H1 (cell line): ENCODE results near the gene ELOVL6. TPM values are rescaled to one million over a fixed set of nuclear protein-coding genes. Genes with fewer than 3 reads are reported as not detected.

ENCODE experiments used
- polyA plus RNA-seq, 7 experiments: library from polyadenylated mRNA; depleted of rRNA in 3 of 7; stranded (reverse) in 5 of 7; unstranded in 2 of 7; fragments of >200 nt in 5 of 7; fragments of 200-250 nt in 2 of 7; gene quantifications; 1 replicate in 5 of 7; 2 replicates in 1 of 7; 4 replicates in 1 of 7; pipeline versions ENCODE4 v1.2.1 to v1.2.3, GENCODE V29; 2011 to 2013; ENCODE audit warnings: missing spikeins in 2 of 7, mixed read lengths in 2 of 7
- total RNA-seq: library from RNA; stranded (reverse); fragmentation: NEBNext Ultra II Directional; extraction: Animal tissue kit (Norgen Biotek cat#: 25700); gene quantifications from 2 replicates; pipeline ENCODE4 v1.2.1, GENCODE V29; 2021
- TF ChIP-seq, protein P1 (sequence below): fragments of 300-600 bp; sonication (generic); IDR thresholded peaks from 2 replicates; pipeline ENCODE4 v1.7.1; 2012; ENCODE audit warnings: low read length, moderate library complexity, mild to moderate bottlenecking, inconsistent platforms; ENCODE audit not compliant: insufficient replicate concordance

ELOVL6 gene
- total and polyA plus RNA-seq, 2 of the 8 experiments (the other 6 are each of a cell fraction or from before 2014, with no cell fraction given), result 27.8 to 86.6 TPM

DNA sequence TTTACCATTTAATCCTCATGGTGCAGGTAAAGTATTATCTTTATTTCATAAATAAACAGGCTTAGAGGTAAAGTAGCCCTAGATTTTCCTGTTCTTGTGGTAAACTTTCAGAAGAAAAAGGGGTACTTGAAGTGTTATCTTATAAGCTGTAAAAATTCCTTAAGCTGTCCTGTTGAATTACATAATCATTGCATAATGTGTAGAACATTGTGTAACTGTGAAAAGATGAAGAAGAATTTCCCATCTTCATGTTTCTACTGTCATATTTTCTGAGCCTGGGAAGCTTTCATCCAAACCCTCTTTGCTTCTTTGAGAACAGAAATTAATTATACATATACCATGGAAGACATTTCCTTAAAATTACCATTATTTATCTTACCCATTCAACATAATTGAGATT lies 90.5 kb downstream of the ELOVL6 start (continued):
- TF ChIP-seq, protein P1, sequence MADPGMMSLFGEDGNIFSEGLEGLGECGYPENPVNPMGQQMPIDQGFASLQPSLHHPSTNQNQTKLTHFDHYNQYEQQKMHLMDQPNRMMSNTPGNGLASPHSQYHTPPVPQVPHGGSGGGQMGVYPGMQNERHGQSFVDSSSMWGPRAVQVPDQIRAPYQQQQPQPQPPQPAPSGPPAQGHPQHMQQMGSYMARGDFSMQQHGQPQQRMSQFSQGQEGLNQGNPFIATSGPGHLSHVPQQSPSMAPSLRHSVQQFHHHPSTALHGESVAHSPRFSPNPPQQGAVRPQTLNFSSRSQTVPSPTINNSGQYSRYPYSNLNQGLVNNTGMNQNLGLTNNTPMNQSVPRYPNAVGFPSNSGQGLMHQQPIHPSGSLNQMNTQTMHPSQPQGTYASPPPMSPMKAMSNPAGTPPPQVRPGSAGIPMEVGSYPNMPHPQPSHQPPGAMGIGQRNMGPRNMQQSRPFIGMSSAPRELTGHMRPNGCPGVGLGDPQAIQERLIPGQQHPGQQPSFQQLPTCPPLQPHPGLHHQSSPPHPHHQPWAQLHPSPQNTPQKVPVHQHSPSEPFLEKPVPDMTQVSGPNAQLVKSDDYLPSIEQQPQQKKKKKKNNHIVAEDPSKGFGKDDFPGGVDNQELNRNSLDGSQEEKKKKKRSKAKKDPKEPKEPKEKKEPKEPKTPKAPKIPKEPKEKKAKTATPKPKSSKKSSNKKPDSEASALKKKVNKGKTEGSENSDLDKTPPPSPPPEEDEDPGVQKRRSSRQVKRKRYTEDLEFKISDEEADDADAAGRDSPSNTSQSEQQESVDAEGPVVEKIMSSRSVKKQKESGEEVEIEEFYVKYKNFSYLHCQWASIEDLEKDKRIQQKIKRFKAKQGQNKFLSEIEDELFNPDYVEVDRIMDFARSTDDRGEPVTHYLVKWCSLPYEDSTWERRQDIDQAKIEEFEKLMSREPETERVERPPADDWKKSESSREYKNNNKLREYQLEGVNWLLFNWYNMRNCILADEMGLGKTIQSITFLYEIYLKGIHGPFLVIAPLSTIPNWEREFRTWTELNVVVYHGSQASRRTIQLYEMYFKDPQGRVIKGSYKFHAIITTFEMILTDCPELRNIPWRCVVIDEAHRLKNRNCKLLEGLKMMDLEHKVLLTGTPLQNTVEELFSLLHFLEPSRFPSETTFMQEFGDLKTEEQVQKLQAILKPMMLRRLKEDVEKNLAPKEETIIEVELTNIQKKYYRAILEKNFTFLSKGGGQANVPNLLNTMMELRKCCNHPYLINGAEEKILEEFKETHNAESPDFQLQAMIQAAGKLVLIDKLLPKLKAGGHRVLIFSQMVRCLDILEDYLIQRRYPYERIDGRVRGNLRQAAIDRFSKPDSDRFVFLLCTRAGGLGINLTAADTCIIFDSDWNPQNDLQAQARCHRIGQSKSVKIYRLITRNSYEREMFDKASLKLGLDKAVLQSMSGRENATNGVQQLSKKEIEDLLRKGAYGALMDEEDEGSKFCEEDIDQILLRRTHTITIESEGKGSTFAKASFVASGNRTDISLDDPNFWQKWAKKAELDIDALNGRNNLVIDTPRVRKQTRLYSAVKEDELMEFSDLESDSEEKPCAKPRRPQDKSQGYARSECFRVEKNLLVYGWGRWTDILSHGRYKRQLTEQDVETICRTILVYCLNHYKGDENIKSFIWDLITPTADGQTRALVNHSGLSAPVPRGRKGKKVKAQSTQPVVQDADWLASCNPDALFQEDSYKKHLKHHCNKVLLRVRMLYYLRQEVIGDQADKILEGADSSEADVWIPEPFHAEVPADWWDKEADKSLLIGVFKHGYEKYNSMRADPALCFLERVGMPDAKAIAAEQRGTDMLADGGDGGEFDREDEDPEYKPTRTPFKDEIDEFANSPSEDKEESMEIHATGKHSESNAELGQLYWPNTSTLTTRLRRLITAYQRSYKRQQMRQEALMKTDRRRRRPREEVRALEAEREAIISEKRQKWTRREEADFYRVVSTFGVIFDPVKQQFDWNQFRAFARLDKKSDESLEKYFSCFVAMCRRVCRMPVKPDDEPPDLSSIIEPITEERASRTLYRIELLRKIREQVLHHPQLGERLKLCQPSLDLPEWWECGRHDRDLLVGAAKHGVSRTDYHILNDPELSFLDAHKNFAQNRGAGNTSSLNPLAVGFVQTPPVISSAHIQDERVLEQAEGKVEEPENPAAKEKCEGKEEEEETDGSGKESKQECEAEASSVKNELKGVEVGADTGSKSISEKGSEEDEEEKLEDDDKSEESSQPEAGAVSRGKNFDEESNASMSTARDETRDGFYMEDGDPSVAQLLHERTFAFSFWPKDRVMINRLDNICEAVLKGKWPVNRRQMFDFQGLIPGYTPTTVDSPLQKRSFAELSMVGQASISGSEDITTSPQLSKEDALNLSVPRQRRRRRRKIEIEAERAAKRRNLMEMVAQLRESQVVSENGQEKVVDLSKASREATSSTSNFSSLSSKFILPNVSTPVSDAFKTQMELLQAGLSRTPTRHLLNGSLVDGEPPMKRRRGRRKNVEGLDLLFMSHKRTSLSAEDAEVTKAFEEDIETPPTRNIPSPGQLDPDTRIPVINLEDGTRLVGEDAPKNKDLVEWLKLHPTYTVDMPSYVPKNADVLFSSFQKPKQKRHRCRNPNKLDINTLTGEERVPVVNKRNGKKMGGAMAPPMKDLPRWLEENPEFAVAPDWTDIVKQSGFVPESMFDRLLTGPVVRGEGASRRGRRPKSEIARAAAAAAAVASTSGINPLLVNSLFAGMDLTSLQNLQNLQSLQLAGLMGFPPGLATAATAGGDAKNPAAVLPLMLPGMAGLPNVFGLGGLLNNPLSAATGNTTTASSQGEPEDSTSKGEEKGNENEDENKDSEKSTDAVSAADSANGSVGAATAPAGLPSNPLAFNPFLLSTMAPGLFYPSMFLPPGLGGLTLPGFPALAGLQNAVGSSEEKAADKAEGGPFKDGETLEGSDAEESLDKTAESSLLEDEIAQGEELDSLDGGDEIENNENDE, result no peak
